ENCODE measurements around the gene PXDC1. TPM values are rescaled to one million over a fixed set of nuclear protein-coding genes. Genes with fewer than 3 reads are reported as not detected.
"Not testable (repeated sequence)": the region's sequence is repeated elsewhere in the genome, so short reads cannot be mapped to it uniquely, and the experiment has no call there.

The PXDC1 gene
- total RNA-seq, 1 experiment from 2014 or later: 6.3 TPM

GRCh38 chr6:3721810-3722621, 29.5 kb downstream of the PXDC1 start:
- Histone ChIP-seq H3K27ac (ENCODE audit: low read depth, low read length) (no peak overlapping the region), H3K4me1 (ENCODE audit: control insufficient read depth in 1 of 2, insufficient read depth in 2 of 2, low read length in 2 of 2) (peaks cover 3 to 6% of the 10 kb centered on the region in 2 experiments; a peak in 3 of 4 replicates), H4K20me1 (ENCODE audit: insufficient read depth) (no peaks in the 10 kb centered on the region), H2AFZ (ENCODE audit: low read depth, low read length, poor library complexity, severe bottlenecking) (no peak overlapping the region), H3K9ac (ENCODE audit: low read length) (no peak overlapping the region), H3K9me2 (ENCODE audit: insufficient read depth) (no peaks in the 10 kb centered on the region), H3K9me3 (ENCODE audit: control insufficient read depth in 1 of 2, insufficient read depth in 1 of 2, low read depth in 1 of 2, low read length in 2 of 2) (no peaks in the 10 kb centered on the region), H3K4me3 (replicated peaks in 1 of 2; ENCODE audit: low read depth in 1 of 2, low read length in 2 of 2) (no peak overlapping the region), H3K27me3 (ENCODE audit: insufficient read depth, low read length) (no peaks in the 10 kb centered on the region), H3K79me2 (ENCODE audit: insufficient read depth, low read length) (no peaks in the 10 kb centered on the region), H3K4me2 (ENCODE audit: low read length) (no peak overlapping the region), H3K36me3 (ENCODE audit: control insufficient read depth in 1 of 2, insufficient read depth in 2 of 2, low read length in 2 of 2) (no peaks in the 10 kb centered on the region)
- intact Hi-C loops (cut with micrococcal nuclease): no loop called here
- ChIA-PET CTCF (no interaction called here), POLR2A (no interaction called here), RAD21 (ENCODE audit: low non-redundant PET in 1 of 2, low total read pairs in 2 of 2, uncharacterized antibody in 2 of 2, unreplicated experiment in 2 of 2) (no interaction called here)
- DNase-seq (ENCODE audit: low read depth, low spot score): no peak
- TF ChIP-seq ELF1 (IDR thresholded peaks at IDR 0.05; ENCODE audit: borderline replicate concordance, low read depth): no peak
- no peak for TF ChIP-seq YY1 (IDR thresholded peaks at IDR 0.05; ENCODE audit: extremely low read depth, insufficient replicate concordance, low read depth, low read length)
- TF ChIP-seq, protein P1, sequence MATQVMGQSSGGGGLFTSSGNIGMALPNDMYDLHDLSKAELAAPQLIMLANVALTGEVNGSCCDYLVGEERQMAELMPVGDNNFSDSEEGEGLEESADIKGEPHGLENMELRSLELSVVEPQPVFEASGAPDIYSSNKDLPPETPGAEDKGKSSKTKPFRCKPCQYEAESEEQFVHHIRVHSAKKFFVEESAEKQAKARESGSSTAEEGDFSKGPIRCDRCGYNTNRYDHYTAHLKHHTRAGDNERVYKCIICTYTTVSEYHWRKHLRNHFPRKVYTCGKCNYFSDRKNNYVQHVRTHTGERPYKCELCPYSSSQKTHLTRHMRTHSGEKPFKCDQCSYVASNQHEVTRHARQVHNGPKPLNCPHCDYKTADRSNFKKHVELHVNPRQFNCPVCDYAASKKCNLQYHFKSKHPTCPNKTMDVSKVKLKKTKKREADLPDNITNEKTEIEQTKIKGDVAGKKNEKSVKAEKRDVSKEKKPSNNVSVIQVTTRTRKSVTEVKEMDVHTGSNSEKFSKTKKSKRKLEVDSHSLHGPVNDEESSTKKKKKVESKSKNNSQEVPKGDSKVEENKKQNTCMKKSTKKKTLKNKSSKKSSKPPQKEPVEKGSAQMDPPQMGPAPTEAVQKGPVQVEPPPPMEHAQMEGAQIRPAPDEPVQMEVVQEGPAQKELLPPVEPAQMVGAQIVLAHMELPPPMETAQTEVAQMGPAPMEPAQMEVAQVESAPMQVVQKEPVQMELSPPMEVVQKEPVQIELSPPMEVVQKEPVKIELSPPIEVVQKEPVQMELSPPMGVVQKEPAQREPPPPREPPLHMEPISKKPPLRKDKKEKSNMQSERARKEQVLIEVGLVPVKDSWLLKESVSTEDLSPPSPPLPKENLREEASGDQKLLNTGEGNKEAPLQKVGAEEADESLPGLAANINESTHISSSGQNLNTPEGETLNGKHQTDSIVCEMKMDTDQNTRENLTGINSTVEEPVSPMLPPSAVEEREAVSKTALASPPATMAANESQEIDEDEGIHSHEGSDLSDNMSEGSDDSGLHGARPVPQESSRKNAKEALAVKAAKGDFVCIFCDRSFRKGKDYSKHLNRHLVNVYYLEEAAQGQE (IDR thresholded peaks at IDR 0.05; ENCODE audit: low read depth): no peak
- no peak for TF ChIP-seq ZNF274 (IDR thresholded peaks at IDR 0.05; ENCODE audit: low read depth, low read length)
- no peak for TF ChIP-seq CBX3 (IDR thresholded peaks at IDR 0.05; ENCODE audit: low read depth)
- TF ChIP-seq ZBTB33 (IDR thresholded peaks at IDR 0.05; ENCODE audit: extremely low read depth, insufficient replicate concordance, low read length): no peak
- no peak for TF ChIP-seq MAX (IDR thresholded peaks at IDR 0.05)
- TF ChIP-seq EZH2 (IDR thresholded peaks at IDR 0.05): no peak
- TF ChIP-seq SIN3A (IDR thresholded peaks at IDR 0.05; ENCODE audit: low read depth): no peak
- no peak for TF ChIP-seq FOSL1 (IDR thresholded peaks at IDR 0.05; ENCODE audit: low read depth)
- no peak for TF ChIP-seq JUND (IDR thresholded peaks at IDR 0.05)
- no peak for TF ChIP-seq ZFX (IDR thresholded peaks at IDR 0.05)
- no peak for ATAC-seq
- no TSS peak for BruUV-seq (replicated peaks)

DNA sequence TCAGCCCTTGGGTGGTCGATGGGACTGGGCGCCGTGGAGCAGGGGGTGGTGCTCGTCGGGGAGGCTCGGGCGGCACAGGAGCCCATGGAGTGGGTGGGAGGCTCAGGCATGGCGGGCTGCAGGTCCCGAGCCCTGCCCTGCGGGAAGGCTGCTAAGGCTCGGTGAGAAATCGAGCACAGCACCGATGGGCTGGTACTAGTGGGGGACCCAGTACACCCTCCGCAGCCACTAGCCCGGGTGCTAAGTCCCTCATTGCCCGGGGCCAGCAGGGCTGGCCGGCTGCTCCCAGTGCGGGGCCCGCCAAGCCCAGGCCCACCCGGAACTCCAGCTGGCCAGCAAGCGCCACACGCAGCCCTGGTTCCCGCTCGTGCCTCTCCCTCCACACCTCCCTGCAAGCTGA, 30.7 kb downstream of the PXDC1 start:
- H3K4me1 ChIP-seq (ENCODE audit: control insufficient read depth in 1 of 2, insufficient read depth in 2 of 2, low read length in 2 of 2); POLR2A ChIA-PET; H3K9ac ChIP-seq (ENCODE audit: low read length); H3K4me3 ChIP-seq (replicated peaks in 1 of 2; ENCODE audit: low read depth in 1 of 2, low read length in 2 of 2); H3K4me2 ChIP-seq (ENCODE audit: low read length); H3K27me3 ChIP-seq (ENCODE audit: insufficient read depth, low read length); DNase-seq (ENCODE audit: low read depth, low spot score); RAD21 ChIA-PET (ENCODE audit: low non-redundant PET in 1 of 2, low total read pairs in 2 of 2, uncharacterized antibody in 2 of 2, unreplicated experiment in 2 of 2); BruUV-seq (replicated peaks); H2AFZ ChIP-seq (ENCODE audit: low read depth, low read length, poor library complexity, severe bottlenecking); H3K9me3 ChIP-seq (ENCODE audit: control insufficient read depth in 1 of 2, insufficient read depth in 1 of 2, low read depth in 1 of 2, low read length in 2 of 2); H3K79me2 ChIP-seq (ENCODE audit: insufficient read depth, low read length); CTCF ChIA-PET; H3K9me2 ChIP-seq (ENCODE audit: insufficient read depth); H4K20me1 ChIP-seq (ENCODE audit: insufficient read depth); intact Hi-C loops (cut with micrococcal nuclease); ATAC-seq; H3K36me3 ChIP-seq (ENCODE audit: control insufficient read depth in 1 of 2, insufficient read depth in 2 of 2, low read length in 2 of 2); H3K27ac ChIP-seq (ENCODE audit: low read depth, low read length): not testable (repeated sequence)
